Keratinocyte (primary cell): ENCODE measurements around the gene EDA.

Experiments
- EZH2 ChIP-seq: IDR thresholded peaks from one replicate; pipeline ENCODE4 v1.6.1; 2012; ENCODE audit warnings: inconsistent platforms, mild to moderate bottlenecking, low read length, moderate library complexity
- TF ChIP-seq, protein P1 (sequence below), 3 experiments: IDR thresholded peaks in 1 of 3; conservative IDR thresholded peaks in 1 of 3; optimal IDR thresholded peaks in 1 of 3; 2 replicates in 2 of 3; 3 replicates in 1 of 3; pipeline versions ENCODE3 to v1.5.1; 2011; ENCODE audit warnings: low read length in 3 of 3, mild to moderate bottlenecking in 3 of 3, moderate library complexity in 2 of 3, control low read depth in 1 of 3, inconsistent platforms in 1 of 3; ENCODE audit not compliant: insufficient read depth in 2 of 3; ENCODE audit errors: extremely low read depth in 1 of 3

- TF ChIP-seq, protein P1, sequence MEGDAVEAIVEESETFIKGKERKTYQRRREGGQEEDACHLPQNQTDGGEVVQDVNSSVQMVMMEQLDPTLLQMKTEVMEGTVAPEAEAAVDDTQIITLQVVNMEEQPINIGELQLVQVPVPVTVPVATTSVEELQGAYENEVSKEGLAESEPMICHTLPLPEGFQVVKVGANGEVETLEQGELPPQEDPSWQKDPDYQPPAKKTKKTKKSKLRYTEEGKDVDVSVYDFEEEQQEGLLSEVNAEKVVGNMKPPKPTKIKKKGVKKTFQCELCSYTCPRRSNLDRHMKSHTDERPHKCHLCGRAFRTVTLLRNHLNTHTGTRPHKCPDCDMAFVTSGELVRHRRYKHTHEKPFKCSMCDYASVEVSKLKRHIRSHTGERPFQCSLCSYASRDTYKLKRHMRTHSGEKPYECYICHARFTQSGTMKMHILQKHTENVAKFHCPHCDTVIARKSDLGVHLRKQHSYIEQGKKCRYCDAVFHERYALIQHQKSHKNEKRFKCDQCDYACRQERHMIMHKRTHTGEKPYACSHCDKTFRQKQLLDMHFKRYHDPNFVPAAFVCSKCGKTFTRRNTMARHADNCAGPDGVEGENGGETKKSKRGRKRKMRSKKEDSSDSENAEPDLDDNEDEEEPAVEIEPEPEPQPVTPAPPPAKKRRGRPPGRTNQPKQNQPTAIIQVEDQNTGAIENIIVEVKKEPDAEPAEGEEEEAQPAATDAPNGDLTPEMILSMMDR (optimal IDR thresholded peaks at IDR 0.05 in 1 of 3, IDR thresholded peaks at IDR 0.05 in 1 of 3, conservative IDR thresholded peaks at IDR 0.05 in 1 of 3; ENCODE audit: extremely low read depth in 1 of 3, insufficient read depth in 2 of 3, low read length in 3 of 3), result no peak
- TF ChIP-seq EZH2, result no peak
These were observed 418.7 kb downstream of the EDA start for GRCh38 chrX:70034646-70035045.
